ENCODE data around the gene ZBTB3. TPM values are rescaled to one million over a fixed set of nuclear protein-coding genes. Genes with fewer than 3 reads are reported as not detected.
A peak's percentile ranks its signal among the peaks of the same experiment; 100 is the strongest.

The ZBTB3 gene
- total and polyA plus RNA-seq, 2 of the 13 experiments (the other 11 are each of a cell fraction or from before 2014, with no cell fraction given), result 3.4 to 5.2 TPM

GRCh38 chr11:62728171-62728988, 25.6 kb downstream of the ZBTB3 start, which contains the start of gene TTC9C (continued):
- no peak for TF ChIP-seq SYNCRIP (IDR thresholded peaks at IDR 0.05; ENCODE audit: insufficient read depth, low read depth, low read length)
- TF ChIP-seq KDM6A (CRISPR knock-in tag; IDR thresholded peaks at IDR 0.05; ENCODE audit: low read depth), result no peak
- TF ChIP-seq NCOR1 (IDR thresholded peaks at IDR 0.05; ENCODE audit: borderline replicate concordance, low read length), result peak; percentile 21; the same call in 1 of the 2 replicates
- TF ChIP-seq, protein P1, sequence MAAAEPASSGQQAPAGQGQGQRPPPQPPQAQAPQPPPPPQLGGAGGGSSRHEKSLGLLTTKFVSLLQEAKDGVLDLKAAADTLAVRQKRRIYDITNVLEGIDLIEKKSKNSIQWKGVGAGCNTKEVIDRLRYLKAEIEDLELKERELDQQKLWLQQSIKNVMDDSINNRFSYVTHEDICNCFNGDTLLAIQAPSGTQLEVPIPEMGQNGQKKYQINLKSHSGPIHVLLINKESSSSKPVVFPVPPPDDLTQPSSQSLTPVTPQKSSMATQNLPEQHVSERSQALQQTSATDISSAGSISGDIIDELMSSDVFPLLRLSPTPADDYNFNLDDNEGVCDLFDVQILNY (CRISPR knock-in tag; conservative IDR thresholded peaks at IDR 0.05), result 0 out of 2 replicates have a peak, but pooled peaks have one; percentile 23
- TF ChIP-seq ZNF326 (CRISPR knock-in tag; IDR thresholded peaks at IDR 0.05; ENCODE audit: borderline replicate concordance), result no peak
- TF ChIP-seq ZNF670 (CRISPR knock-in tag; IDR thresholded peaks at IDR 0.05; ENCODE audit: borderline replicate concordance), result no peak; the same call in none of the 2 replicates
- TF ChIP-seq ZNF232 (CRISPR knock-in tag; IDR thresholded peaks at IDR 0.05; ENCODE audit: borderline replicate concordance), result peak; percentile 86
- TF ChIP-seq PHB2 (IDR thresholded peaks at IDR 0.05; ENCODE audit: partially characterized antibody), result no peak
- TF ChIP-seq, protein P2, sequence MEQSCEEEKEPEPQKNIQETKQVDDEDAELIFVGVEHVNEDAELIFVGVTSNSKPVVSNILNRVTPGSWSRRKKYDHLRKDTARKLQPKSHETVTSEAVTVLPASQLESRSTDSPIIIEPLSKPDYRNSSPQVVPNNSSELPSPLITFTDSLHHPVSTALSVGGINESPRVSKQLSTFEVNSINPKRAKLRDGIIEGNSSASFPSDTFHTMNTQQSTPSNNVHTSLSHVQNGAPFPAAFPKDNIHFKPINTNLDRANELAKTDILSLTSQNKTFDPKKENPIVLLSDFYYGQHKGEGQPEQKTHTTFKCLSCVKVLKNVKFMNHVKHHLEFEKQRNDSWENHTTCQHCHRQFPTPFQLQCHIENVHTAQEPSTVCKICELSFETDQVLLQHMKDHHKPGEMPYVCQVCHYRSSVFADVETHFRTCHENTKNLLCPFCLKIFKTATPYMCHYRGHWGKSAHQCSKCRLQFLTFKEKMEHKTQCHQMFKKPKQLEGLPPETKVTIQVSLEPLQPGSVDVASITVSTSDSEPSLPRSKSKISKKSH (CRISPR knock-in tag; IDR thresholded peaks at IDR 0.05; ENCODE audit: borderline replicate concordance), result no peak
- TF ChIP-seq STAT5B (CRISPR knock-in tag; IDR thresholded peaks at IDR 0.05), result no peak
- TF ChIP-seq, protein P3, sequence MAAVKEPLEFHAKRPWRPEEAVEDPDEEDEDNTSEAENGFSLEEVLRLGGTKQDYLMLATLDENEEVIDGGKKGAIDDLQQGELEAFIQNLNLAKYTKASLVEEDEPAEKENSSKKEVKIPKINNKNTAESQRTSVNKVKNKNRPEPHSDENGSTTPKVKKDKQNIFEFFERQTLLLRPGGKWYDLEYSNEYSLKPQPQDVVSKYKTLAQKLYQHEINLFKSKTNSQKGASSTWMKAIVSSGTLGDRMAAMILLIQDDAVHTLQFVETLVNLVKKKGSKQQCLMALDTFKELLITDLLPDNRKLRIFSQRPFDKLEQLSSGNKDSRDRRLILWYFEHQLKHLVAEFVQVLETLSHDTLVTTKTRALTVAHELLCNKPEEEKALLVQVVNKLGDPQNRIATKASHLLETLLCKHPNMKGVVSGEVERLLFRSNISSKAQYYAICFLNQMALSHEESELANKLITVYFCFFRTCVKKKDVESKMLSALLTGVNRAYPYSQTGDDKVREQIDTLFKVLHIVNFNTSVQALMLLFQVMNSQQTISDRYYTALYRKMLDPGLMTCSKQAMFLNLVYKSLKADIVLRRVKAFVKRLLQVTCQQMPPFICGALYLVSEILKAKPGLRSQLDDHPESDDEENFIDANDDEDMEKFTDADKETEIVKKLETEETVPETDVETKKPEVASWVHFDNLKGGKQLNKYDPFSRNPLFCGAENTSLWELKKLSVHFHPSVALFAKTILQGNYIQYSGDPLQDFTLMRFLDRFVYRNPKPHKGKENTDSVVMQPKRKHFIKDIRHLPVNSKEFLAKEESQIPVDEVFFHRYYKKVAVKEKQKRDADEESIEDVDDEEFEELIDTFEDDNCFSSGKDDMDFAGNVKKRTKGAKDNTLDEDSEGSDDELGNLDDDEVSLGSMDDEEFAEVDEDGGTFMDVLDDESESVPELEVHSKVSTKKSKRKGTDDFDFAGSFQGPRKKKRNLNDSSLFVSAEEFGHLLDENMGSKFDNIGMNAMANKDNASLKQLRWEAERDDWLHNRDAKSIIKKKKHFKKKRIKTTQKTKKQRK (IDR thresholded peaks at IDR 0.05; ENCODE audit: low read length), result no peak
- TF ChIP-seq, protein P4, sequence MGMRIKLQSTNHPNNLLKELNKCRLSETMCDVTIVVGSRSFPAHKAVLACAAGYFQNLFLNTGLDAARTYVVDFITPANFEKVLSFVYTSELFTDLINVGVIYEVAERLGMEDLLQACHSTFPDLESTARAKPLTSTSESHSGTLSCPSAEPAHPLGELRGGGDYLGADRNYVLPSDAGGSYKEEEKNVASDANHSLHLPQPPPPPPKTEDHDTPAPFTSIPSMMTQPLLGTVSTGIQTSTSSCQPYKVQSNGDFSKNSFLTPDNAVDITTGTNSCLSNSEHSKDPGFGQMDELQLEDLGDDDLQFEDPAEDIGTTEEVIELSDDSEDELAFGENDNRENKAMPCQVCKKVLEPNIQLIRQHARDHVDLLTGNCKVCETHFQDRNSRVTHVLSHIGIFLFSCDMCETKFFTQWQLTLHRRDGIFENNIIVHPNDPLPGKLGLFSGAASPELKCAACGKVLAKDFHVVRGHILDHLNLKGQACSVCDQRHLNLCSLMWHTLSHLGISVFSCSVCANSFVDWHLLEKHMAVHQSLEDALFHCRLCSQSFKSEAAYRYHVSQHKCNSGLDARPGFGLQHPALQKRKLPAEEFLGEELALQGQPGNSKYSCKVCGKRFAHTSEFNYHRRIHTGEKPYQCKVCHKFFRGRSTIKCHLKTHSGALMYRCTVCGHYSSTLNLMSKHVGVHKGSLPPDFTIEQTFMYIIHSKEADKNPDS (CRISPR knock-in tag; IDR thresholded peaks at IDR 0.05), result no peak
- TF ChIP-seq ZNF20 (CRISPR knock-in tag; IDR thresholded peaks at IDR 0.05), result no peak
- no peak for TF ChIP-seq ZNF230 (CRISPR knock-in tag; IDR thresholded peaks at IDR 0.05)
- TF ChIP-seq, protein P5, sequence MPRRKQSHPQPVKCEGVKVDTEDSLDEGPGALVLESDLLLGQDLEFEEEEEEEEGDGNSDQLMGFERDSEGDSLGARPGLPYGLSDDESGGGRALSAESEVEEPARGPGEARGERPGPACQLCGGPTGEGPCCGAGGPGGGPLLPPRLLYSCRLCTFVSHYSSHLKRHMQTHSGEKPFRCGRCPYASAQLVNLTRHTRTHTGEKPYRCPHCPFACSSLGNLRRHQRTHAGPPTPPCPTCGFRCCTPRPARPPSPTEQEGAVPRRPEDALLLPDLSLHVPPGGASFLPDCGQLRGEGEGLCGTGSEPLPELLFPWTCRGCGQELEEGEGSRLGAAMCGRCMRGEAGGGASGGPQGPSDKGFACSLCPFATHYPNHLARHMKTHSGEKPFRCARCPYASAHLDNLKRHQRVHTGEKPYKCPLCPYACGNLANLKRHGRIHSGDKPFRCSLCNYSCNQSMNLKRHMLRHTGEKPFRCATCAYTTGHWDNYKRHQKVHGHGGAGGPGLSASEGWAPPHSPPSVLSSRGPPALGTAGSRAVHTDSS (CRISPR knock-in tag; conservative IDR thresholded peaks at IDR 0.05), result no peak
- TF ChIP-seq ZNF605 (CRISPR knock-in tag; IDR thresholded peaks at IDR 0.05), result no peak; the same call in 1 of the 2 replicates
- TF ChIP-seq JUN (CRISPR knock-in tag; IDR thresholded peaks at IDR 0.05), result no peak
- TF ChIP-seq MIXL1 (CRISPR knock-in tag; IDR thresholded peaks at IDR 0.05), result no peak
- TF ChIP-seq SALL2 (CRISPR knock-in tag; IDR thresholded peaks at IDR 0.05), result no peak
- no peak for TF ChIP-seq ZNF30 (CRISPR knock-in tag; IDR thresholded peaks at IDR 0.05)
